Hematopoietic multipotent progenitor cell treated with erythropoietin and hydrocortisone succinate and interleukin-3 and kit ligand, for 17 days (in vitro differentiated cells): Measurements from ENCODE around the gene COG1.

ENCODE experiments used
- DNase-seq: peaks from one replicate; pipeline ENCODE4 v3.0.0-alpha.2; 2015; ENCODE audit warnings: low spot score

The COG1 gene

GRCh38 chr17:73198930-73199260, 6.0 kb downstream of the COG1 start:
- no peak for DNase-seq

GRCh38 chr17:73199751-73200317, 7.0 kb downstream of the COG1 start:
- no peak for DNase-seq

GRCh38 chr17:73200476-73200875, 7.6 kb downstream of the COG1 start:
- DNase-seq = no peak

DNA sequence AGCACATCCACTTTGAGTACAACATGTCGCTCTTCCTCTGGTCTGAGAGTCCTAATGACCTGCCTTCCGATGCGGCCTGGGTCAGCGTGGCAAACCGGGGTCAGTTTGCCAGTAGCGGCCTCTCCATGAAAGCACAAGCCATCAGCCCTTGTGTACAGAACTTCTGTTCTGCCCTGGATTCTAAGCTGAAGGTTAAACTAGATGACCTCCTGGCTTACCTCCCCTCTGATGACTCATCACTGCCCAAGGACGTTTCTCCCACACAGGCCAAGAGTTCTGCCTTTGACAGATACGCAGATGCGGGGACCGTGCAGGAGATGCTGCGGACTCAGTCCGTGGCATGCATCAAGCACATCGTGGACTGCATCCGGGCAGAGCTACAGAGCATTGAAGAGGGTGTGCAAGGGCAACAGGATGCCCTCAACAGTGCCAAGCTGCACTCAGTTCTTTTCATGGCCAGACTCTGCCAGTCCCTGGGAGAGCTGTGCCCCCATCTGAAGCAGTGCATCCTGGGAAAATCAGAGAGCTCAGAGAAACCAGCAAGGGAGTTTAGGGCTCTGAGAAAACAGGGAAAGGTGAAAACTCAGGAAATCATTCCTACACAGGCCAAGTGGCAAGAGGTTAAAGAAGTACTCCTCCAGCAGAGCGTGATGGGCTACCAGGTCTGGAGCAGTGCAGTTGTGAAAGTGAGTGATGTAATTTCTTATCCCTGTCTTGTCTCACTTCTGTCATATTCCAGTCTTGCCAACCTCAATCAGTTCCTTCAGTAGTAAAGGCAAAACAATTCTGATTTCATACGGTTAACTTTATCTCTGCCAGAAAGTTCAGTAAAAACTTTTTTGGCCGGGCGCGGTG, 8.6 kb downstream of the COG1 start:
- DNase-seq = no peak

DNA sequence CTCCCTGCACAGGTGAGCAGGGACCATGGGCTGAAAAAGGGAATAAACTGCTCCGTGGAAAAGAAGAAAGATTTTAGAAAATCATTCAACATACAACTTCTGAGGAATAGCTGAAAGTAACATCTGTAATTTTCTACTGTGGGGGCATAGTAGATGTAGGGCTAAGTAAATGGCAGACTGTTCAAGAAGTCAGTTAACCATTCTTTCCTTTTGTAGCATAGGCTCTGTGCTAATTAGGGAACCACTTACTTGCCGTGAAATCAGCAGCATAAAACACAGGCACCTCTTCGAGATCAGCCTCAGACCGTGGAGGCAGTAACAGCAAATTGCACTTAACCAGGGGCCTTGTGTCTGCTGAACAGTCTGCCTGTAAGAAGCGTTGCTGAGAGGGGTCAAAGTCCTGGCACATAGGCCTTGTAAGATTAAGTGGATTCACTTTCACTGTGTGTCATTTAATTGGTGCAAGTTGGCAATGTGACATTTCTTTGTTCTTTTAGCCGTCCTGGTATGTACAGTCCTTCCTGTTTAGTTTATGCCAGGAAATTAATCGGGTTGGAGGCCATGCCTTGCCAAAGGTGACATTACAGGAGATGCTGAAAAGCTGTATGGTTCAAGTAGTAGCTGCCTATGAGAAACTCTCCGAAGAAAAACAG, 10.4 kb downstream of the COG1 start:
- DNase-seq = no peak

DNA sequence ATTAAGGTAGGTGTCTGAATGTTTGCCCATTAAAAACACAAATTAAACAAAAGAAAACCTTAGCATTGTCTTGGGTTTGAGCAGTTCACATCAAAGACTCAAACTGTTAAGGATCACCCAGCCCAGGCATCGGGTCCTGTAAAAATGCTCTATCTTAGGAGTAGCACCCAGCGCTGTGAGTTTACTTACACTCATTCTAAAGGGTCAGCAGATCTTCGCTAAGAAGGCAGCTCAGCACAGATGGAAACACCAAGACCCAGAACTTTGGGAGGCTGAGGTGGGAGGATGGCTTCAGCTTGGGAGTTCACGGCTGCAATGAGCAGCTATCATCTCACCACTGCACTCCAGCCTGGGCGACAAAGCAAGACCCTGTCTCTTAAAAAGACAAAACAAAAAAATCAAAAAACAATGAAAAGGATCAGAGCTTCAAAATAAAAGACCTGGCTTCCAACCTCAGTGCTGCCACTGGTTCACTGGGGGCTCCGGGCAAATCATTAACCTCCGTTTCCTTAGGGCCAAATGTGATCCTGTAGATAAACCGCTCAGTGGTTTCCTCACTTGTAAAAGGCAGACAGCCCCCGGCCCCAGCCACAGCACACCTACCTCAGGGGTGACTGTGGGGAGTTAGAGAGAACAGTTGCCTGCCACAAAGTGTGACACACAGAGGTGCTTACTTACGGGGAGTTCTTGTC, 11.1 kb downstream of the COG1 start:
- DNase-seq = no peak

DNA sequence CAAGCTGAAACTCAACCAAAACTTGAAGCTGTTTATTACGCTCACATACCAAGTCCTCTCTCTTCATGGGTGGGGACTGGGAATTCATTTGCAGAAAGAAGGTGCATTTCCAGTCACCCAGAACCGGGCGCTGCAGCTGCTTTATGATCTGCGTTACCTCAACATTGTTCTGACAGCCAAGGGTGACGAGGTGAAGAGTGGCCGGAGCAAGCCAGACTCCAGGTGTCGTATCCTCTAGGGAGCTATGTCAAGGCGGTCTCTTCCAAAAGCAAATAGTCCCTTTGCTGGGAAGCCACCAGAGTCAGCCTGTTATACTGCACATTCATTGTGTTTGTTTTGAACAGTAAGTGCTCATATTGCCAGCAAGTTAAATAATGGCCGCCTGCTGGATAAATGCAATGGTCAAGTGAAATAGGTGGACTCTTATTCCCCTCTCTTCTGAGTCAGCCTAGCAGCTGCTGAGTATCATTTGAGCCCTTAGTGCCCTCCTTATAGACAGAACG, 12.7 kb downstream of the COG1 start:
- DNase-seq = no peak

DNA sequence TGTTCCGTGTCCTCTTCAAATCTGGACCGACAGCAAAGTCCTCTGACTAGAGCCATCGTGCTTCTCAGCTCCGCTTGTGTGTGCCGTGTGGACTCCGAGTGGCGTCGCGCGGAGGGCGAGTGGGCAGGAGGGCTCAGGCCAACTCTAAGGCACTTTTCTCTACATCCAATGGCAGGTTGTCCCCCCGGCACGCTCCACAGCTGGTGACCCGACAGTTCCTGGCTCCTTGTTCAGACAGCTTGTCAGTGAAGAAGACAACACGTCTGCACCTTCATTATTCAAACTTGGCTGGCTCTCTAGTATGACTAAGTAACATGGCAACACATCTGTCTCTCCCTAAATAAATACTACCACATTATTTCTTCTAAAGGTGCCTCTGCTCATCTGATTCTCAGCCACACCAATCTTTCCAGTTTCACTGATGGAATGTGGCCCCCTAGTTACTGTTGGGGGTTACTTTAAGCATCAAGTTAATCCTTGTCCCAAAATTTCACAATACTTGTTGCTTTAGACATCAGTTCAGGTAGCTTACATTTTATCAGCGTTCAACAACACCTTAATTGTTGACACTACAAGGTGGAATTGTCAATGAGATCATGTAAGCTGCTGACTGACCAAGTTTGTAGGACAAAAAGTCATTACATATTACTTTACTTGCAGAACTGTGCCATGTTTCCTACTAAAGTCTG, 15.4 kb downstream of the COG1 start:
- DNase-seq = no peak

- DNase-seq = no peak
Measured at GRCh38 chr17:73209436-73209835, 16.6 kb downstream of the COG1 start.

DNA sequence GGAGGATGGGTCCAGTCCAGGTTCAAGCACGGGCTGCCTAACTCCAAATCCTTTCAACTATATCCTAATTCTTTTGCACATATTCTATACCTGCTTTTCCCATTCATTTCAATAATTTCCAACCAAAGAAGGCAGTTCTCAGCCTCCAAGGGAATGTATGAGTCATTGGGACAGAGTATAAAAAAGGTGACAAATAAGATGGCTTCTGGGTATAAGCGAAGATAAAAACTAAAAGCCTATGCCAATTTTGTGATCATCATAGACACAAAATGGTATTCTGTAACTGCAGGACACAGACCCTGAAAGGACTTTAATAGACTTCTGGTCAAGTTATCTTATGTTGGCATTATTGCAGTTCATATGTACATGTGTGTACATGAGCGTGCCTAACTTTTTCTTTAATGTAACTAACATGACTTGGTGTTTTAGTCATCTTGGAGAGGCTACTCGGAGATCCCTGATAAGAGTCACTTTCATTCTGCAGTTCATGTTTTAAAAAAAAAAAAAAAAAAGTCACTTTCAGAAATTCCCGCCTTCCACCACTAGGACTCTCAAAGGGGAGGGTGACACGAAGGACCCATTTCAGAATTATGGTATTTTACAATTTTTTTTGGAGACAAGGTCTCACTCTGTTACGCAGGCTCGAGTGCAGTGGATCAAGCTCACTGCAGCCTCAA, 17.3 kb downstream of the COG1 start:
- DNase-seq = peak; percentile 71

GRCh38 chr17:73211745-73212144, 18.9 kb downstream of the COG1 start:
- no peak for DNase-seq

GRCh38 chr17:73214008-73214407, 21.2 kb downstream of the COG1 start:
- no peak for DNase-seq

DNA sequence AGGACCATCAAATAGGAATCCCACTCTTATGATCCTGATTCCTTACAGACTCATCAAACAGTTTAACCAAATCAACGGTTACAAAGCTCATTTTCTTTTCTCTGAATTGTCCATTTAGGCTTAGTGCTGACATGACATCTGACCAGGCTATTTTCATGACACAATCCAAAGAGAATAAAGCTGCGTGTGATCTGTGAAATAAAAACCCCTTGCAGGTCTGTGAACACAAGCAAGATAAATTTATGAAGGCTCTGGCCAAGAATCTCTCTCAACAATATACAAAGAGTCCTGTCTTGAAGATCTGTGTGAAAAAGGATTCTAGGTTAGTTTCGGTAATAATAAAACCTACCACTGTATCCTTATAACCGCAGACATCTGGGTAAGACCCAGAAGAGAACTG, 22.0 kb downstream of the COG1 start:
- DNase-seq = no peak

DNA sequence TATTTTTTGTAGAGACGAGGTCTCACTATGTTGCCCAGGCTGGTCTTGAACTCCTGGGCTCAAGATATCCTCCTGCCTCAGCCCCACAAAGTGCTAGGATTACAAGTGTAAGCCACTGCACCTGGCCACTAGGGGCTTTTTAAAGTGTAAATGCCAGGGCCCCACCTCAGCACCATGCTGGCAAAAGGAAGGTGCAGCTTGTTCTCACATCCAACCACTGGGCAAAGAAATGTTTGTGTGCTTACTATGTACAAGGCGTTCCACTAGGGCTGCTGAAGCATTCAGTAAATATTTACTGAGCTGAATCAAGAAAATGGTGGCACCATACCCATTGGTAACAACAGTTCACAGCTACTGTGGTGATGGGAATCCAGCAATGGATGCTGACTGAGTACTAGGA, 22.6 kb downstream of the COG1 start:
- DNase-seq = no peak

GRCh38 chr17:73223626-73224230, 30.9 kb downstream of the COG1 start:
- no peak for DNase-seq

DNA sequence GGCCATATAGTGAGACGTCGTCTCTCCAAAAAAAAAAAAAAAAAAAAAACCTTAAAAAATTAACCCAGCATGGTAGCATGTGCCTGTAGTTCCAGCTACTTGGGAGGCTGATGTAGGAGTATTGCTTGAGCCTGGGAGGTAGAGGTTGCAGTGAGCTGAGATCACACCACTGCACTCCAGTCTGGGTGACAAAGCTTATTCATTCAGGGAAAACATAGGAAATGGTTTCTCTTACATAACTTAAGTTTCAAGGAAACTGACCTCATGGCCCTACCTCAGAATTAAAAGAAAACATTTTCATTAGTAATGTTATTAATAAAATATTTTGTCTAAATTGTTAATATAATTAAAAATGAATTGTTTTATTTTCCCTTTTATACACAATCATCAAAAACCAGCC, 31.4 kb downstream of the COG1 start:
- peak; percentile 25 for DNase-seq

DNA sequence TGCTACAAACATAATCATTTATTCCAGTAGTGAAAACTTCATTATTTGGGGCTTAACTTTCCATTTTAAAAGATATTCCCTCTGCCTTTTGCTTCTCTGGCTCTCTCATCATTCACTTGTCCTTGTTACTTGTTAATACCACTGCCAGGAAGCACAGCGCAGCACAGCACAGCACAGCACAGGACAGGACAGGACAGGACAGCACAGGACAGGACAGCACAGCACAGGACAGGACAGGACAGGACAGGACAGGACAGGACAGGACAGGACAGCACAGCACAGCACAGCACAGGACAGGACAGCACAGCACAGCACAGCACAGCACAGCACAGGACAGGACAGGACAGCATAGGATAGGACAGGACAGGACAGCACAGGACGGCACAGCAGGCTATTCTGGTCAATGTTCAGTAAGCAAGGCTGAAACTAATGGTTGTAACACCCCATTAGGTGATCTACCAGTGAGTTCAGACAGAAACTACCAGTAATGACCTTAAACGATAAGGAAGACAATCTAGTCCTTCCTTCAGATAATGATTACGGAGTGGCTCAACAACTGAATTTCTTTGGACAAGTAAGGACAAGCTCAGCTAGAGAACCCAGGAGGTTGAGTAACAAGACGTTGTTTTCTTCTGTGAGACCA, 31.9 kb downstream of the COG1 start:
- DNase-seq = peak; percentile 28

GRCh38 chr17:73226556-73227172, 33.8 kb downstream of the COG1 start:
- DNase-seq = peak; percentile 46

- DNase-seq = no peak
Measured at GRCh38 chr17:73227379-73227778, 34.5 kb downstream of the COG1 start.

GRCh38 chr17:73227944-73228343, 35.1 kb downstream of the COG1 start:
- DNase-seq = no peak
